ENCODE results near the gene LRRC3C.

LRRC3C gene

DNA sequence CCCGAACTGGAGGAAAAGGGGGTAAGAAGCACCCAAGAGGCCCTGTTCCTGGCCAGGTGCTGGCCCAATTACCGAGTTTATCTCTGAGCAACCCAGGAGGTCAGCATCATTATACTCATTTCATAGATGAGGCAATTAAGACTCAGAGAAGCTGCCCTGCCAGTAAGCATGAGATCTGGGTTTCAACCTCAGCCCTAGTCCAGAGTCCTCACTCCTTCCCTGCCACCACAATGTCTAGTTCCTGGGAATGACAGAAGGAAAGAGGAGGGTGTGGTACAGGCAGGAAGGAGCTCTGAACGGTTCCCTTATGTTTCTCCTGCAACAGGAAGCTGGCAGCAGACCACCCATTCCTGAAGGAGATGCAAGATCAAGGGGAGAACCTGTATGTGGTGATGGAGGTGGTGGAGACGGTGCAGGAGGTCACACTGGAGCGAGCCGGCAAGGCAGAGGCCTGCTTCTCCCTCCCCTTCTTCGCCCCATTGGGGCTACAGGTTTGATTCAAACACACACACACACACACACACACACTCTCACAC lies 42.7 kb downstream of the LRRC3C start:
- DNase-seq (ENCODE audit: low read depth) = no peak
- no peak overlapping the region for H3K4me3 ChIP-seq (ENCODE audit: low read depth, low read length)

DNA sequence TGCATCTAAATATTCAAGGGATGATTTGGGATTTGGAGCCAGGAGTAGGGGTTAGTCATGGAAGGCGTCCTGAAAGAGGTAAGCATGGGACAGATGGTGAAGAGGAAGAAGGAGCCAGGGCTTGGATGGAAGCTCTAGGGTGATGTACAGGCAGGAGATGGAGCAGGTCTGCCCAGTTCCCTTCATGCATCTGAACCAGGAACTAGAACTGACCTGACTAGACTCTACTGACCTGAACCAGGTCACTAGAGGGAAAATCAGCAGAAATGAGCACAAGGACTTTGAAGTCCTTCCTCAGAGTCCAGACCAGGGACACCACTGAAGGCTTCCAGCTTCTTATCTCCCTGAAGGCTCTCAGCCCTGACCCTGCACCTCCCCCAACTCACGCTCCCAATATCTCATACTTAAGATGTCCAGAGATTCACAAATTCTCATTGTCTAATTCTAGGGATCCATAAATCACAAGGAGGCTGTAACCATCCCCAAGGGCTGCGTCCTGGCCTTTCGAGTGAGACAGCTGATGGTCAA lies 43.6 kb downstream of the LRRC3C start:
- no peak overlapping the region for H3K4me3 ChIP-seq (ENCODE audit: low read depth, low read length)
- DNase-seq (ENCODE audit: low read depth) = no peak

DNA sequence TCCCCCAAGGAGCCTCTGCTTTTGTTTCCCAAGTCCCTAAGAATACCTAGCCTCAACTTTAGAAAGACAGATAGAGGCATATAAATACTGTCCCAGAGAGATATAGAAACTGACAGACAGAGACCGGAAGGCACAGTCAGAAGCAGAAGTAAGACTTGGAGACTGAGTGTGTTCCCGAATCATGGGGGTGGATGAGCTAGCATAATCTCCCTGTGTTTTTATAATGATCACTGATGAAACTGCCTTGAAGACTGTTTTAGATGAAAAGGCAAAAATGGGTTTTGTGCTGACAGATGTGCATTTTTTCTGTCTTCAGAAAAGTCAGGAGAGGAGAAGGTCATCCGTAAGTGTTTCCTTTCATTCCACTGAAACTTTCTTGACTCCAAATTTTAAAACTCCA lies 44.7 kb downstream of the LRRC3C start:
- no peak overlapping the region for H3K4me3 ChIP-seq (ENCODE audit: low read depth, low read length)
- no peak for DNase-seq (ENCODE audit: low read depth)

DNA sequence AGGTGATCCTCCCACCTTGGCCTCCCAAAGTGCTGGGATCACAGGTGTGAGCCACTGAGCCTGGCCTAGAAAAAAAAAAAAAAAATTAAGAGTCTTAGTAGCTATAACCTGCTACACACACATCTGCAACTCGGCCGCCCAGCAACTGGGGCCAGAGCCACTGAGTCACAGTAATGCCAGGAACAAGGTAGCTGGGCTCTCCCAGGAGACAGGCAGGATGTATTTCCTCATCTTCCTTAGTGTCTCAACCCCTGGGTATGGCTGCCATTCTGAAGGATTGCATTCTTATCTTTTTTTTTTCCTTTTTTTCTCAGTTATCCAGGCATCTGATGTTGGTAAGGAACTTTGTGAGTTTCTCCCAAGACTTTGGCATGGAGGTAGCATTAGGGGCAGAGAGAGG lies 46.0 kb downstream of the LRRC3C start:
- DNase-seq (ENCODE audit: low read depth) = no peak
- H3K4me3 ChIP-seq (ENCODE audit: low read depth, low read length) = no peak overlapping the region

DNA sequence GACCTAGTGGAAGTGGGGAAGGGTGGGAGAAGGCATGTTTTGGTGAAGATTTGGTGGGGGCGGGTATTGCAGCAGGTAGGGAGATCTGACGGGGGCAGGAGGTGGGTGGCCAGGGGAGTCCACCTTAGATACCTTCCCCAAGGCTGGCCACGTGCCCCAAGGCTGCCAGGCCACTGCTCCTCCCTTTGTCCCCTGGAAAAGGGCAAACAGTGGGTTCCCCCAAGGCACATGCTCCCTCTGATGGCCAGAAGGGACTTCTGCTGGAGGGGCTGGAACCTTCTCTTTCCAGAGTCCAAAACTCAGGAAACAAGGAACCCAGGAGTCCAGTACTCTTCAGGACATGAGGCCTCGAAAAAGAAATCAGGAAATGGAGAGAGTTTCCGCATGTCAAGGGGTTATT lies 46.9 kb downstream of the LRRC3C start:
- no peak for DNase-seq (ENCODE audit: low read depth)
- no peak overlapping the region for H3K4me3 ChIP-seq (ENCODE audit: low read depth, low read length)

- H3K4me3 ChIP-seq (ENCODE audit: low read depth, low read length) = no peak overlapping the region
- no peak for DNase-seq (ENCODE audit: low read depth)
These were observed 48.3 kb downstream of the LRRC3C start for GRCh38 chr17:39975801-39976200.

- H3K4me3 ChIP-seq (ENCODE audit: low read depth, low read length) = no peak overlapping the region
- peak; percentile 52 for DNase-seq (ENCODE audit: low read depth)
These were observed 51.6 kb downstream of the LRRC3C start for GRCh38 chr17:39979016-39979670.

DNA sequence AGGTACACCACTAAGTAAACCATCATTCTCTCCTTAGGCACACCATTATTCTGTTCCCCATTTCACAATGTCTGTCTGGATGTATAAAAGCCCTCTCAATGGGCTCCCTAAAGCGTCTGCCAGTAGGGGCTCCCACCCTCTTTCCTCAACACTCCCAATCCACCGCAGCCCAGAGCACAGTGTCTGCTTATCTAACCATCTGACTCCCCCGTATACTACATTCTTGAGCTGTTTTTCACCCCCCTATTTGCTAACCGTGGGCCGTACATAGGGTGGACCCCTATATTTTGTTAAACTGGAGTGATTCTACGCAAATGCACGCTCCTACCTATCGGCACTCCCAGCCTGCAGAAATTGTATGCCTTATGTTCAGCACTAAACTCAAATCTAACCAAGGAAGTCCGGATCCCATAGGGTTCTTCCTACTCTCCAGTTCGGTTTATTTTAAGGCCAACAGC lies 52.4 kb downstream of the LRRC3C start:
- peak overlapping the region; percentile 95 for H3K4me3 ChIP-seq (ENCODE audit: low read depth, low read length)
- no peak for DNase-seq (ENCODE audit: low read depth)

GRCh38 chr17:39980351-39981206 lies 53.0 kb downstream of the LRRC3C start, which contains the start of gene PSMD3:
PSMD3 (plus strand) TSS chr17:39980807; CDS start chr17:39980971, 164 bp downstream.
- DNase-seq (ENCODE audit: low read depth) = peak; percentile 96
- H3K4me3 ChIP-seq (ENCODE audit: low read depth, low read length) = peak within 1 kb of the TSS; percentile 95

- peak overlapping the region; percentile 95 for H3K4me3 ChIP-seq (ENCODE audit: low read depth, low read length)
- DNase-seq (ENCODE audit: low read depth) = no peak
These were observed 53.7 kb downstream of the LRRC3C start for GRCh38 chr17:39981207-39981741.

- peak overlapping the region; percentile 95 for H3K4me3 ChIP-seq (ENCODE audit: low read depth, low read length)
- DNase-seq (ENCODE audit: low read depth) = no peak
These were observed 54.3 kb downstream of the LRRC3C start for GRCh38 chr17:39981766-39982375.

DNA sequence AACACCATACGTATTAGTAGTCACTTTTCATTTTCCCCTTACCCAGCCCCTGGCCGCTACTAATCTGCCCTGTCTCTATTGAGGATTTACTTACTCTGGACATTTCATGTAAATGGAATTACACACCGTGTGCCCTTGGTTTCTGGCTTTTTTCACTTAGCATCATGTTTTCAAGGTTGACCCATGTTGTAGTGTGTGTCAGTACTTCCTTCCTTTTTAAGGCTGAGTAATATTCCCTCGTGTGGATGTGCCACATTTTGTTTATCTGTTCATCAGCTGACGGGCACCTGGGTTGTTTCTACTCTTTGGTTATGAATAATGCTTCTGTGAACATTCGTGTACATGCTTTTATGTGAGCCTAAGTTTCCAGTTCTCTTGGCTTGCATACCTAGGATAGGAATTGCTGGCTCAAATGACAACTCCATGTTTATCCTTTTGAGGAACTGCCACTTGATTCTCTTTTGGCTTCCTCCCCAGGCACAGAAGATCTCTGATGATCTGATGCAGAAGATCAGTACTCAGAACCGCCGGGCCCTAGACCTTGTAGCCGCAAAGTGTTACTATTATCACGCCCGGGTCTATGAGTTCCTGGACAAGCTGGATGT lies 60.8 kb downstream of the LRRC3C start:
- DNase-seq (ENCODE audit: low read depth) = no peak
- H3K4me3 ChIP-seq (ENCODE audit: low read depth, low read length) = no peak overlapping the region

GRCh38 chr17:39994448-39994847 lies 66.9 kb downstream of the LRRC3C start:
- no peak overlapping the region for H3K4me3 ChIP-seq (ENCODE audit: low read depth, low read length)
- no peak for DNase-seq (ENCODE audit: low read depth)

Measured in skeletal muscle cell (primary cell).